Naive B cell (primary cell): ENCODE results near the gene LINC00237. TPM values are rescaled to one million over a fixed set of nuclear protein-coding genes. Genes with fewer than 3 reads are reported as not detected.
A peak's percentile ranks its signal among the peaks of the same experiment; 100 is the strongest.

ENCODE experiments used
- ATAC-seq, 2 donors: fragments of 150-1000 bp; cut with Tn5 transposase; 2 replicates each; pipeline ENCODE4 v1.10.0; 2021; ENCODE audit warnings: low read depth in 2 of 2, mild to moderate bottlenecking in 2 of 2, moderate library complexity in 2 of 2
- DNase-seq: peaks from one replicate; pipeline ENCODE4 v3.0.0; 2022
- H3K27ac Mint-ChIP-seq, 6 donors: one replicate each; pipeline ENCODE4 v1.8.0; 2020 to 2022; ENCODE audit warnings: mild to moderate bottlenecking in 6 of 6, mixed read lengths in 6 of 6, moderate library complexity in 5 of 6, inconsistent platforms in 2 of 6
- H3K27me3 Mint-ChIP-seq, 3 donors: one replicate each; pipeline ENCODE4 v1.8.0; 2021 to 2022; ENCODE audit warnings: mixed read lengths in 3 of 3, mild to moderate bottlenecking in 1 of 3
- H3K36me3 Mint-ChIP-seq, 2 donors: one replicate each; pipeline ENCODE4 v1.8.0; 2020 to 2022; ENCODE audit warnings: mixed read lengths in 2 of 2, inconsistent platforms in 1 of 2, mild to moderate bottlenecking in 1 of 2
- H3K4me1 Mint-ChIP-seq, 3 donors: one replicate each; pipeline ENCODE4 v1.8.0; 2020 to 2022; ENCODE audit warnings: mixed read lengths in 3 of 3, inconsistent platforms in 1 of 3, mild to moderate bottlenecking in 1 of 3, moderate library complexity in 1 of 3
- H3K4me3 Mint-ChIP-seq, 8 donors: one replicate each; pipeline ENCODE4 v1.8.0; 2020 to 2022; ENCODE audit warnings: mild to moderate bottlenecking in 8 of 8, mixed read lengths in 8 of 8, moderate library complexity in 8 of 8, inconsistent platforms in 2 of 8
- H3K9me3 Mint-ChIP-seq, 7 donors: one replicate each; pipeline ENCODE4 v1.8.0; 2020 to 2022; ENCODE audit warnings: mixed read lengths in 7 of 7, mild to moderate bottlenecking in 5 of 7, inconsistent platforms in 2 of 7, moderate library complexity in 1 of 7
- polyA plus RNA-seq, 6 donors: library from polyadenylated mRNA; unstranded; fragments of 300-500 nt; fragmentation: Illumina TruSeq; gene quantifications; one replicate each; pipeline ENCODE4 v1.2.3, GENCODE V29; 2021; ENCODE audit warnings: low read depth in 6 of 6

Gene LINC00237
- polyA plus RNA-seq, 6 donors from 2014 or later: 0.29 to 0.70 TPM; not detected in 4

DNA sequence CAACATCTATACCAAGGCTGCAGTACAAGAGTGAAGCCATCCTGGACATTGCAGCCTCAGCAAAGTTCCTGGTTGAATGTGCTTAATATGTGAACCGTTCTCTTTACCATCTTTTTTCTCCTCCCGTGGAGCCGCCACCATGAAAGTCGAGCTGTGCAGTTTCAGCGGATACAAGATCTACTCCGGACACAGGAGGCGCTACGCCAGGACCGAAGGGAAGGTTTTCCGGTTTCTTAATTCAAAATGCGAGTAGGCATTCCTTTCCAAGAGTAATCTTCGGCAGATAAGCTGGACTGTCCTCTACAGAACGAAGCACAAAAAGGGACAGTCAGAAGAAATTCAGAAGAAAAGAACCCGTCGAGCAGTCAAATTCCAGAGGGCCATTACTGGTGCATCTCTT lies 8.4 kb upstream of the LINC00237 start:
- Mint-ChIP-seq H3K9me3 (peaks cover 0 to 3% (median 0%) of the 10 kb centered on the region in 7 donors), H3K27me3 (peaks cover 64 to 94% (median 88%) of the 10 kb centered on the region in 3 donors), H3K36me3 (no peaks in the 10 kb centered on the region), H3K27ac (no peak overlapping the region), H3K4me3 (no peak overlapping the region), H3K4me1 (no peaks in the 10 kb centered on the region)
- DNase-seq: no peak
- no peak for ATAC-seq

- peaks cover 0 to 5% (median 0%) of the 10 kb centered on the region in 7 donors for H3K9me3 Mint-ChIP-seq
- no peaks in the 10 kb centered on the region for H3K4me1 Mint-ChIP-seq
- H3K36me3 Mint-ChIP-seq: no peaks in the 10 kb centered on the region
- H3K27me3 Mint-ChIP-seq: peaks cover 64 to 95% (median 87%) of the 10 kb centered on the region in 3 donors
- H3K4me3 Mint-ChIP-seq: no peak overlapping the region
- no peak for ATAC-seq
- no peak overlapping the region for H3K27ac Mint-ChIP-seq
- DNase-seq: no peak
These were observed 7.5 kb upstream of the LINC00237 start for GRCh38 chr20:21113697-21114096.

GRCh38 chr20:21111416-21111815 lies 5.3 kb upstream of the LINC00237 start:
- peaks cover 0 to 10% (median 3%) of the 10 kb centered on the region in 7 donors for H3K9me3 Mint-ChIP-seq
- peaks cover 0 to 2% (median 2%) of the 10 kb centered on the region in 3 donors for H3K4me1 Mint-ChIP-seq
- no peak for DNase-seq
- peaks cover 0 to 4% of the 10 kb centered on the region in 2 donors for H3K36me3 Mint-ChIP-seq
- no peak overlapping the region for H3K27ac Mint-ChIP-seq
- ATAC-seq: no peak
- peaks cover 70 to 92% (median 83%) of the 10 kb centered on the region in 3 donors for H3K27me3 Mint-ChIP-seq
- no peak overlapping the region for H3K4me3 Mint-ChIP-seq

DNA sequence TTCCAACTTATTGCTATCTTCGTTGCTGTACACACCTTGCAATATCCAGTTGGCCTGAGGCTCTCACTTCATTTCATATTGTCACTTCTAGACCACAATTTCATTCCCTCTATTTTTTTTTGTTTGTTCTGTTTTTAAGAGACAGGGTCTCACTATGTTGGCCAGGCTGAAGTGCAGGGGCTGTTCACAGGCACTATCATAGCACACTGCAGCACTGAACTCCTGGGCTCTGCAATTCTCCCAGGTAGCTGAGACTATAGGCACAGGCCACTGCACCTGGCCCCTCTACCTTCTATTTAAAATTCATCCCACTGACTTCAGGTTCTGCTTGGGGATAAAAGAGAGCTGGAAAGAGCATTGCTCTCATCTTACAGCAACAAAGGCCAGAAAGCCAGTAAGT lies 4.7 kb upstream of the LINC00237 start:
- ATAC-seq (no peak), DNase-seq (no peak)
- Mint-ChIP-seq H3K9me3 (peaks cover 0 to 10% (median 4%) of the 10 kb centered on the region in 7 donors), H3K27me3 (peaks cover 69 to 92% (median 83%) of the 10 kb centered on the region in 3 donors), H3K27ac (no peak overlapping the region), H3K36me3 (peaks cover 0 to 4% of the 10 kb centered on the region in 2 donors), H3K4me1 (peaks cover 2 to 7% (median 4%) of the 10 kb centered on the region in 3 donors), H3K4me3 (no peak overlapping the region)

DNA sequence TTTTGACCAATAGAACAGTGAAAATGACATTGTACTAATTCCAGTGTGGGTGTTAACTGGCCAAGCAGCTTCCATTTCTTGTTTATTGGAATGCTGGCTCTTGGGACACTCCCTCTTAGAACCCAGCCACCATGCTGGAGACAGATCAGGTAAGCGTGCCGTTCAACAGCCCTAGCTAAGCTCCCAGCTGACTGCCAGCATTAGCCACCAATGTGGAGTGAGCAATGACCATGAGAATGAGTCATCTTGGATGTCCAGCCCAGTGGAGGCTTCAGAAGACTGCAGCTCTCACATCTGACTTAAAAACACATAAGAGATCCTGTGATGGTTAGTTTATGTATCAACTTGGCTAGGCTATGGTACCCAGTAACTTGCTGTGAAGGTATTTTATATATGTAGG lies 3.0 kb upstream of the LINC00237 start:
- DNase-seq (no peak), ATAC-seq (no peak)
- Mint-ChIP-seq H3K9me3 (peaks cover 0 to 10% (median 5%) of the 10 kb centered on the region in 7 donors), H3K4me3 (no peak overlapping the region), H3K4me1 (peaks cover 2 to 7% (median 5%) of the 10 kb centered on the region in 3 donors), H3K27ac (no peak overlapping the region), H3K27me3 (peaks cover 68 to 86% (median 73%) of the 10 kb centered on the region in 3 donors), H3K36me3 (peaks cover 0 to 4% of the 10 kb centered on the region in 2 donors)

DNA sequence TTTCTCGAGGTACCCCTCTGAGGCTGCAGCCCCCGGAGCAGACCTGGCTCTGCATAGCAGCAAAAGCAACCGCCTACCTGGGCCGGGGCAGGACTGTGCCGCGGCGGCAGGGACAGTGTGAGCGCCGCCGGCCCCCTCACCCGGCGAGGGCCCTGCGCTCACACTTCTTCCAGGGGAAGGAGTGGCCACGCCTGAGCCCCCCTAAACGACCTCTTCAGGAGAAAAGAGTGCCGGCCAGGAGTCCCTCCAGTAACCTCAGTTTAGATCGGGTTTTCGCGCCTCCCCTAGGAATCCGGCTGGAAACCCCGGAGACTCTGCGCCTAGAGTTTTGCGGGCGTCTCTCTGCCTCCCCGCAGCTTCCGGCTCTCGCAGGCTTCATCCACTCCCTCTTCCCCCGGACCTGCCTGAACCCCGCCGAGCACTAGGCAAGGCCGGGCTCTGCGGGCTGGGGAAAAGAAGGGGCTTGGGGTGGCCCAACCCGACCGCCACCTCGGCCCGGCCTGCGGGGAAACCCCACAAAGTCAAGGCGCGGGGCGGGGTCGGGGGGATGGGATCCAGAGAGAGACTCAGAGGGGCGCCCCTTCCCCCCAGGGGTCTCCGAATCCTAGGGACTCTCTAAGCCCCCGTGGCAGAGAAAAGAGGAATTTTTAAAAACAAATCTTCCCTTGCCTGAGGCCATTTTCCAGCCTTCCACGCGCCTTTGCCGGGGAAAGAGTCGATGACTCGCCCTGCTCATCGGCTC lies 558 bp downstream of the LINC00237 start:
- peak; percentile 5 for DNase-seq
- peak overlapping the region in 3 of 8 donors; percentile 40 to 77 (median 40) for H3K4me3 Mint-ChIP-seq
- H3K9me3 Mint-ChIP-seq: peaks cover 0 to 15% (median 9%) of the 10 kb centered on the region in 7 donors
- peaks cover 0 to 8% of the 10 kb centered on the region in 2 donors for H3K36me3 Mint-ChIP-seq
- H3K27me3 Mint-ChIP-seq: peaks cover 69 to 84% (median 71%) of the 10 kb centered on the region in 3 donors
- H3K27ac Mint-ChIP-seq: peak overlapping the region in 2 of 6 donors; percentile 79 to 80
- no peak for ATAC-seq
- H3K4me1 Mint-ChIP-seq: peaks cover 16 to 29% (median 25%) of the 10 kb centered on the region in 3 donors

DNA sequence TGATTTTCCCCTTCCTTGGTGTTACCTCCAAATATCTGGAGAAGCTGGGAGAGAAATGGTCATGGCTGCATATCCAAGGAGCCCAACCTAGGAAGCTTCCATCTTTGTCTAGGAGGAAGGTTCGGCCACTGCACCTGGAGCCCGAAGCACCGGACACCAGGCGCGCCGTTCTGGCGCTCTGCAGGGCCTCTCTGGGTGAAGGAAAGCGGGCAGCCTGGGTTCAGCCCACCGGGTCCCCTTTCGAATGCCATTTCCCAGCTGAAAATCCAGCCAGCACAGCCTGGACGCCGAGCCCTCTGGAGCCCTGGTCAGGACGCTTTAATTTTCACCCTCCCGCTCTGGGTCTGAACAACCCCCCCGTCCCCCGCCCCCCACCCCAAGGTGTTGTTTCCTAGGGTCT lies 1.2 kb downstream of the LINC00237 start:
- H3K4me3 Mint-ChIP-seq: peak overlapping the region in 1 of 8 donors; percentile 41
- H3K27me3 Mint-ChIP-seq: peaks cover 67 to 82% (median 70%) of the 10 kb centered on the region in 3 donors
- H3K9me3 Mint-ChIP-seq: peaks cover 0 to 19% (median 9%) of the 10 kb centered on the region in 7 donors
- no peak for ATAC-seq
- no peak for DNase-seq
- H3K36me3 Mint-ChIP-seq: peaks cover 0 to 9% of the 10 kb centered on the region in 2 donors
- H3K27ac Mint-ChIP-seq: no peak overlapping the region
- H3K4me1 Mint-ChIP-seq: peaks cover 16 to 32% (median 28%) of the 10 kb centered on the region in 3 donors

GRCh38 chr20:21104466-21104761 lies 1.7 kb downstream of the LINC00237 start:
- no peak for ATAC-seq
- peaks cover 0 to 20% (median 9%) of the 10 kb centered on the region in 7 donors for H3K9me3 Mint-ChIP-seq
- H3K36me3 Mint-ChIP-seq: peaks cover 0 to 9% of the 10 kb centered on the region in 2 donors
- no peak for DNase-seq
- H3K27ac Mint-ChIP-seq: peak overlapping the region in 1 of 6 donors; percentile 59
- H3K27me3 Mint-ChIP-seq: peaks cover 63 to 79% (median 71%) of the 10 kb centered on the region in 3 donors
- peak overlapping the region in 3 of 8 donors; percentile 32 to 63 (median 41) for H3K4me3 Mint-ChIP-seq
- H3K4me1 Mint-ChIP-seq: peaks cover 18 to 36% (median 32%) of the 10 kb centered on the region in 3 donors

DNA sequence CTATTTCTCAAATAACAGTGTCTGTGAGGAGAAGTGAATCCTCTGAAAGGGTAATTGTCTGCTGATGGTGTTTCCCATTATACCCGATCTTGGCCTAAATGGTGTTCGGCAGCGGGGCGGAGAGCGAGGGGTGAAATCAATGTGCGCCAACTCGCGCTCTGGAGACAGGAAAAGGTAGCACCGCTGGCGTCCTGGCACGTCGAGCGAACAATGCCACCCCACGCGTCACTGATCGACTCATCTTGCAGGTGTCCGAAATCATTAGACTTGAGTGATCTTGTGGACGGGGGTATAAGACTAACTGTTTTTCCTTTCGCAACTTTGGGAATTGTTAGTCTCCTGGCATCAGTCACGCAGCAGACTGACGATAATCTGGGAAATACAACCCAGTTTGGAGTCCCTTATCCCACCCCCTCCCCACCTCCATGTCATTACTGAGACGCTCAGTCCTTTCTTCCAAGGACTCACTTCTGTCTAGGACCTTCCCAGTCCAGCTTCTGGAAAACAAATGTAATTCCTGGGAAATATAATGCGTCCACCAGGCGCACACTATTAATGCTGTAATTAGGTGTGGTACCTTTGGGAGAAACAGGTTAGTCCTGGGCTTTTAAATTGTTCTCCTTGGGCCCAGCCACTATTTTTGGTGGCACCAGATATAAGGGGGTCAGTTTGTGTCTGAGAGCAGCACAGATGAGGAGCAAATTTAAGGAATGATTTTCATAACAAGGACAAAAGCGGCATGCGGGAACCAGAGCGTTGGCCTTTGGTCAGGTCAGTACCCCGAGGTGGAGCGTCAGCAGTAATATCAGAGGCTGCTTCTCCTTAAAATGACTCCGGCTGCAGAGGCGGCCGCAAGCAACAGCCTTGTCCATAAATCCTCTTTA lies 2.3 kb downstream of the LINC00237 start:
- Mint-ChIP-seq H3K36me3 (peaks cover 0 to 9% of the 10 kb centered on the region in 2 donors), H3K27me3 (peaks cover 66 to 80% (median 70%) of the 10 kb centered on the region in 3 donors), H3K4me3 (peak overlapping the region in 7 of 8 donors; percentile 42 to 96 (median 82)), H3K27ac (peak overlapping the region in 5 of 6 donors; percentile 53 to 97 (median 66)), H3K9me3 (peaks cover 0 to 20% (median 9%) of the 10 kb centered on the region in 7 donors), H3K4me1 (peaks cover 20 to 42% (median 35%) of the 10 kb centered on the region in 3 donors)
- ATAC-seq: no peak
- no peak for DNase-seq

GRCh38 chr20:21102603-21103311 lies 3.4 kb downstream of the LINC00237 start:
- ATAC-seq: peak; percentile 11 to 15
- H3K36me3 Mint-ChIP-seq: peaks cover 0 to 9% of the 10 kb centered on the region in 2 donors
- peak overlapping the region in 2 of 6 donors; percentile 53 to 64 for H3K27ac Mint-ChIP-seq
- H3K4me1 Mint-ChIP-seq: peaks cover 20 to 42% (median 35%) of the 10 kb centered on the region in 3 donors
- DNase-seq: peak; percentile 16
- H3K27me3 Mint-ChIP-seq: peaks cover 66 to 80% (median 72%) of the 10 kb centered on the region in 3 donors
- peaks cover 0 to 20% (median 9%) of the 10 kb centered on the region in 7 donors for H3K9me3 Mint-ChIP-seq
- peak overlapping the region; percentile 82 to 97 (median 90) for H3K4me3 Mint-ChIP-seq

GRCh38 chr20:21101932-21102575 lies 4.1 kb downstream of the LINC00237 start:
- H3K4me3 Mint-ChIP-seq: peak overlapping the region; percentile 82 to 97 (median 90)
- DNase-seq (no peak), ATAC-seq (no peak)
- H3K27me3 Mint-ChIP-seq: peaks cover 65 to 78% (median 68%) of the 10 kb centered on the region in 3 donors
- H3K4me1 Mint-ChIP-seq: peaks cover 20 to 42% (median 35%) of the 10 kb centered on the region in 3 donors
- H3K36me3 Mint-ChIP-seq: peaks cover 0 to 4% of the 10 kb centered on the region in 2 donors
- peak overlapping the region in 2 of 6 donors; percentile 24 to 37 for H3K27ac Mint-ChIP-seq
- peaks cover 0 to 16% (median 4%) of the 10 kb centered on the region in 7 donors for H3K9me3 Mint-ChIP-seq

- Mint-ChIP-seq H3K4me3 (peak overlapping the region; percentile 82 to 97 (median 92)), H3K27me3 (peaks cover 69 to 81% (median 71%) of the 10 kb centered on the region in 3 donors), H3K9me3 (peaks cover 0 to 16% (median 4%) of the 10 kb centered on the region in 7 donors), H3K4me1 (peaks cover 20 to 40% (median 34%) of the 10 kb centered on the region in 3 donors), H3K27ac (peak overlapping the region in 1 of 6 donors; percentile 83), H3K36me3 (peaks cover 0 to 4% of the 10 kb centered on the region in 2 donors)
- peak; percentile 10 for DNase-seq
- no peak for ATAC-seq
These were observed 4.7 kb downstream of the LINC00237 start for GRCh38 chr20:21101453-21101931.
